ENCODE measurements around the gene GUCY2F.

The GUCY2F gene

DNA sequence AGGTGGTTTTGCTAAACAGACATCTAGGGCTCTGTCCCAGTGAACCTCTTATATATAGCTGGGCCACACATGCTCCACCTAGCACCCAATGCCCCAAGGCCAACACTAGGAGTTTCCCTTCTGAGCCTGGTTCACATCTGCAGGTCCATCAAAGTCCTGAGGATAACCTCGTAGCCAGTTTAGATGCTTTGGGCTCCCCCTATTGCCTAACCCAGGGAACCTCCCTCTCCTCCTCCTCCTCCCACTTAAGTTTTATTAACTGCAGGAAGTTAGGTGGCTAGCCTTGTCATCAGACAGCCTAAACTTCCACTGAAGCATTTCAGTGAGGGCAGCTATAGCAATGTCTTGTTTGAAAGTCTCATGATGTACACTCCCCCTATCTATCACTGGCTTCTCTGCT, 88.0 kb downstream of the GUCY2F start:
- no peak for DNase-seq (ENCODE audit: low read depth in 2 of 2)

DNA sequence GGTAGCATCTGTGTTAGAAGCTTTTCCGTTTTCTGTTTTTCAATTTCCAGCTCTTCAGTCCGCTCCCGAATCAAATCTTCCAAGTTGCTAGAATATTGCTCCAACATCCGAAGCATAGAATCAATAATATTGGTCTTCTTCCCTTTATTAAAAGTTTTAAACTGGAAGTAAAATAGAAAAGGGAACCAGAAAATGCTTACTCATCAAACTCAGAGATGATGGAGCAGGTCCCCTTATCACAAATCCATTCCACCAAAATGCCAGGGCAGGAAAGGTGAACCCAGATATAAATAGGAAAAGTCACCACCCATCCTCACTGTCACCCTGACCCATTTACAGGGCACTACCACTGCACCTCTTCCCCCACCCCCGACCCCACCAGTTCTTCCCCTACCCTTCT, 89.0 kb downstream of the GUCY2F start:
- DNase-seq (ENCODE audit: low read depth in 2 of 2): no peak

DNA sequence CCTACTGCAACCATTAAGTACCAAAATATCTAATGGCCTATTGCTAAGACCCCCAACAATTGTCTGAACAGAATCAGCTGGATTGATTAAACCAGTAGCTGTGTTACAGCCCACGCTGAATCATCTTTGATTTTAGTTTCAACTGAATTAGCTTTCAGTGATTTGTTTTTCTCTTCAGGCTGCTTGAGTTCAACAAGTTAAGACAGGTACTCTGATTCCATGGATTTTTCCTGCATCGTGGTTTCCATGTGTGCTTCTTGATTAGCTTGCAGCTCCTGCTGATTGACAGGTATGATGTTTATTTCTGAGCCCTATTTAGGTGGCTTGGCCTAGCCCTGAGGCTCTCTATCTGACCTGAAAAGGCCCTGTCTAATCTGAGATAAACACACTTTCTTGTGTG, 91.3 kb downstream of the GUCY2F start:
- no peak for DNase-seq (ENCODE audit: low read depth in 2 of 2)

DNA sequence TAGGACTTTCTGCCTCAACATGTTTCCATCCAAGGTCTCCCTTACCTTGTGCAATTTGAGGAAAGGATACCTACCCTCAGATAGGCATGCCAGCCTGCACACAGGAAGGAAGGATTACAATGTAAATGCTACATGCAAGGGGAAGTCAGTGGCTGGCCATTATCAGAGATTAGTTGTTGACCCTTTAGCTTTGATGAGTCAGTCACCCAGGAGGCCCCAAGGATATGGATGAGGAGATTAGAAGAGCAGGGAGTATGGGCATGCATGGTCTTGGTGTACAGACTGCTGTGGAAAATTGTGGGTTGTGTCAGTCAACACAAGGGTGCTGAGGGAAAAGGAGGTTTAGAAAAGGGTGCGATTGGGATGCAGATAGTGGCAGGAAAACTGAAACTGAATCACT, 92.0 kb downstream of the GUCY2F start:
- no peak for DNase-seq (ENCODE audit: low read depth in 2 of 2)

GRCh38 chrX:109384699-109385098, 97.2 kb downstream of the GUCY2F start:
- no peak for DNase-seq (ENCODE audit: low read depth in 2 of 2)

GRCh38 chrX:109382332-109382731, 99.6 kb downstream of the GUCY2F start:
- no peak for DNase-seq (ENCODE audit: low read depth in 2 of 2)

GRCh38 chrX:109378281-109378680, 103.6 kb downstream of the GUCY2F start:
- DNase-seq (ENCODE audit: low read depth in 2 of 2): no peak

DNA sequence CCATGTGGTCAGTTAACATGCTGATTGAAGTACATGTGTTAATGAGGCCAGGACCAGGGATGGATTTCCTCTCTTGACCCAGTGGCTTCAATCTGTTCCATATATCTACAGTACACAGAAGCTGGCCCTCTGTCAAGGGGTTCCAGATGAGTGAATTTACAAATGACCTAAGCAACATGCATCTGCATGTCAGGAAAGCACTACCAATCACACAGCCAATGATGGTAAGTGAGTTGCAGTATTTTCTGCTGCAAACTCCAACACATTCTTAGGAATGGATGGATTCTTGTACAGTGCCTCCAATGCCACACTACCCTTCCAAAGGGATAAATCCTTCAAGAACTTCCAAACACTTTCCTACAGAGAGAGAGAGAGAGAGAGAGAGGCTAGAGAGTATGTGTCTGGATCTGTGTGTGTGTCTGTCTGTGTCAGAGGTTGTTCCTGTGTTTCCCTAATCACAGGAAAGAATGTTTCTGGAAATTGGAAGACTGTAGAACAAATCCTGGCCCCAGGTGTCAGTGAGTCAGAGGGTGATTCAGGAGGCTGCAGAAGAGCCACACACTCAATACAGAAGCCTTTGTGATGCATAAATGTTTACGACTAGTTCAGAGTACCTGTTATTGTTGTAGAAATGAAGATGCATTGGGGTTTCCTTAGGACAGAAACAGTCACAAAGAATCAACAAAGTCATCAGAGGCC, 107.5 kb downstream of the GUCY2F start:
- no peak for DNase-seq (ENCODE audit: low read depth in 2 of 2)

DNA sequence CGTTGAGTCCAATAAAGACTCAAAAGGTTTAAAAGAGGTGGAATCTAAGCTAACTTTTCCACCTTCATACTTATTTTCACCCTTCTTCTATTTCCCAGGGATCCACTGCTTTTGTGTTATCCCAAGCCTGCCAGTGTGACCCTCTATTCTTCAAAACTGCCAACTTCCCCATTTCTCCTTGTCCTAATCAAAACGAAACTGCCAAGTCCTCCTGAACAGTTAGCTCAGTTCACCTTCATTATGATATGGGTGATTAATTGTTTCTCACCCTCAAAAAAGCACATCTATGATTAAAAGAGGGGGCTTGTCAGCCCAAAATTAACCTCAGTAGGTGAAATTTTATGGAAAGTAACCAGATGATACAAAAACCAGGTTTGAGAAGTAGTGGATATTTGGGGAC, 108.4 kb downstream of the GUCY2F start:
- DNase-seq (ENCODE audit: low read depth in 2 of 2): no peak

DNA sequence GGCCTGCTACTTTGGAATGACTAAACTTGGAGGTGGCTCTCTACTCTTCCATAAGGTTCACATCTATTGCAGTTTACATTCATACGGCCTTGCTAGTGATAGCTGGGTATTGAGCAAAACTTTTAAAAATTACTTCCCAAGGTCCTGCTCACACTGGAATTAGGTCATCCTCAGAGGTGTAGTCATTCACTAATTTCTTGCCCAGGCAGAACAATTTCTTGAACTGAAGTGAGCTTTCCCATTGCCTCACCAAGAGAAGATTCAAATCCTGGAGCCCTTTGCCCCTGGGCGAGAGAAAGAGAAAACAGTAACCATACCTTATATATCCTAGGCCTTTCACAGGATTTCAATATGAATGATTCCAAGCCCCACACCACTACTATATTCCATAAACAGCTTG, 109.2 kb downstream of the GUCY2F start:
- DNase-seq (ENCODE audit: low read depth in 2 of 2): no peak

DNA sequence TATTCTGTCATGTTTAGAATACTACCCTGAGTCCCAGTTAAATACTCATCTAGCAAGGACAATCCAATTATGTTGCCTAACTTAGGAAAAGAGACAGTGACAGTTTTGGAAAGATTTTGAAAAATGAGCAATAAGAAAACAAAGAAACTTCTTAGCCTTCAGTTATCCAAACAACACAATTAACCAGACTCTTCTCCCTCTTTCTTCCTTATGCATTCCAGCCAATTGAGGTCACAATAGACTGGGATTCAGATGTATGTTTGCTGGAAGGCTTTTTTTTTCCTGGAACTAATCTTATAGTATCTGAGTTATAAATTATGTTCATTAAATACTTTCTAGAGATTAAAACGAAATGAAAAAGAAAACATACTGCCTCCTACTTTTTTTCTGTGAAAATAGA, 109.6 kb downstream of the GUCY2F start:
- no peak for DNase-seq (ENCODE audit: low read depth in 2 of 2)

DNA sequence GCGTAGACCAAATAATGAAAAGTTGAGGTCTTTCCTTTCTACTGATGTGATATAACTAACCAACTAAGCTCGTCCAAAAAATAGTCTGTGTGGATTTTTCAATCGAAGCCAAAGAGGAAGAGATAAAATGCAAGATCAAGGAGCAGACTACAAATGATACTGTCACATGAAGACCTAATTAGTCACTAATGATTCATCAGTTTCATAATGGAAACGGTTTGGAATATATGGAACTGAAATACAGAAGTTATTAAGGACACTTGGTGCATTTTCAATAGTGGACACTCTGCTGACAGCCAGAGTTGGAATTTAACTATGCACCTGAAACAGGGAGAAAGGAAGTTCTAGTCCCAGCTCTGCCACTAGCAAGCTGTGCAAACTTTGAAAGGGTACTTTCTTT, 119.8 kb downstream of the GUCY2F start:
- no peak for DNase-seq (ENCODE audit: low read depth in 2 of 2)

GRCh38 chrX:109360301-109360700, 121.6 kb downstream of the GUCY2F start:
- DNase-seq (ENCODE audit: low read depth in 2 of 2): no peak

DNA sequence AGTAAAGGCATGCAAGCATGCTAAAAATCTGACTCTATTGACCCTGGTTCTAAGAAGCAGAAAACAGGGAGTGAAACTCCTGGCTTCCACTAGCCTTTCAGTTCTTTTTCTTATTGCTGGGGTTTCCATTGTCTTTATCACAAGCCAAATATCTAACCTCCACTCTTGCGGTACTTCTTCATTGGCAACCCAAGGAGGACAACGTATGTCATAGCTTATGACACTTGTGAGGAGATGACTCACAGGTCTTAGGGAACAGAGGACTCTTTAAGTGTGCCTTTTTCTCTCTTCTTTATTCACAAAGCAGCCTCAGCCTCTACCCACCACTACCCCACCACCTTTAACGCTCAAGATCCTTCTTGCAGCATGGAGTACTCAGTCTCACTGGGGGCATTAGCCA, 124.2 kb downstream of the GUCY2F start:
- DNase-seq (ENCODE audit: low read depth in 2 of 2): no peak

DNA sequence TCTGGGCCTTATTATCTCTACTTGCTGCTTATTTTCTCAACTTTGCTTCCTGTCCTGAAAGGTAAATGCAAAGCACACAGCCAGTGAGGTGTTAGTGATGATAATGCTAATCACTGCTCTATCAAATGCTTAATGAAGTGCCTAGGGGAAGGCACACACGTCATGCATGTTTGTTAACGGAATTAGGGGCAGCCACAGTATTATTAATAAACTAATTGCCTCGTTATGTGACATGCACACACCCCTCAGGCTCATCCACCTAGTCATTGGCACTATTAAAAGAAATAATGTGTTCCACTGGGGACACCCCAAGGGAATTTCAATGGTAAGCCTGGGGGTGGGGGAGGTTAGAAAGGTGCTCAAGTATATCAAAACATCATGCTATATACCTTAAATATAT, 125.2 kb downstream of the GUCY2F start:
- no peak for DNase-seq (ENCODE audit: low read depth in 2 of 2)

- no peak for DNase-seq (ENCODE audit: low read depth in 2 of 2)
Measured at GRCh38 chrX:109352066-109352588, 129.8 kb downstream of the GUCY2F start.

- no peak for DNase-seq (ENCODE audit: low read depth in 2 of 2)
Measured at GRCh38 chrX:109351557-109351956, 130.3 kb downstream of the GUCY2F start.

GRCh38 chrX:109350551-109350950, 131.3 kb downstream of the GUCY2F start:
- no peak for DNase-seq (ENCODE audit: low read depth in 2 of 2)

DNA sequence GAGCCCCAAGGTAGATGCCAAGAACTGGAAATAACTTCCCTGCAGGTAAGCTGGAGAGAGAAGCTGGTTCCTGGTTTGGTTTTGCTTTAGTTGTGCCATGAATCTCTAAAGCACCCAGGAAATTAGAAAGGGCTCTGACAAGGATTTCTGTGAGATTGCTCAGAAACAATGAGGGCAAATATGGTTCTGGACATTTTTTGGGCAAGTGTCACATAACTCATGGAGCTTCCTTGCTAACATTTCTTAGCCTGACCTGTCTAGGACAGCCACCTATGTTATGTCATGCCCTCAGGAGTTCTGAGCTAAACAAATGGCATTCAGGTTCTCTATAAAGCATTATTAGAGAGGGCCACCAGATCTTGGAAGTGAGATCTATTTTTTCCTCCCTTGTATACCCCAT, 131.8 kb downstream of the GUCY2F start:
- DNase-seq (ENCODE audit: low read depth in 2 of 2): no peak

- DNase-seq (ENCODE audit: low read depth in 2 of 2): no peak
Measured at GRCh38 chrX:109347632-109348031, 134.3 kb downstream of the GUCY2F start.

- DNase-seq (ENCODE audit: low read depth in 2 of 2): no peak
Measured at GRCh38 chrX:109346491-109346890, 135.4 kb downstream of the GUCY2F start.

DNA sequence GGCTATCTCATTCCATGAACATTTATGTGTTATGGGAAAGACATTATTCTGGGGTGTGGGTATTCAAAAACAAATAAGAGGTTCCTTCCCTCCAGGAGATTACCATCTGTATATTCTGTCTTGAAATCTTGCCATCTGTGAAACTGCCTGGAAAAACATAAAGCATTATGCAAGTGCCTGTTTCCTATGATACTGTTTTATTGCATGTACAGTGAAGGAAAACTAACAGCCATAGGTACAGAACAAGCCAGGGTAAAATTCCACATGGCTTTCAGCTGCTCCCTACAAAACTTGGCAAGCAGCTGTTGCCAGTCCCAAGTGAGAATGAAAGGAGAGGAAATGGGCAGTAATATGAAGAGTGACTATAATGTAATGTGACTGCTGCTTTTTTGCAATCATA, 136.0 kb downstream of the GUCY2F start:
- no peak for DNase-seq (ENCODE audit: low read depth in 2 of 2)

DNA sequence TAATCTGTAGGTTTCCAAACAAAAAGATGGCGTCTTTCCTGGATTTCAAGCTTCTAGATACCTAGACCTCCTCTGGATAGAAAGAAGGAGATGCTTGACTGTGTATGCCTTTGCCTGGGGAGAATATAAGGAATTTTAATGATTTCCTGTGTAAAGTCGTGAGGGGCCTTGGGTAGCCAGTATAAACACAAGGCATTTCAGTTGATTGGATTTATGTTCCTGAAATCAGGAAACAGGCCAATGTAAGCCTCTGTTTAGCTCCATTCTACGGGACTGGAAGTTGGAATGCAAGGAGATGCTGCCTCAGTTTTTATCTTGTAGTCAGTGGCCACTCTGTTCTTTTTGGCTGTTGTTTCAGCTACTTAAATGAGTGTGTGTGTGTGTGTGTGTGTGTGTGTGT, 137.2 kb downstream of the GUCY2F start:
- no peak for DNase-seq (ENCODE audit: low read depth in 2 of 2)

DNA sequence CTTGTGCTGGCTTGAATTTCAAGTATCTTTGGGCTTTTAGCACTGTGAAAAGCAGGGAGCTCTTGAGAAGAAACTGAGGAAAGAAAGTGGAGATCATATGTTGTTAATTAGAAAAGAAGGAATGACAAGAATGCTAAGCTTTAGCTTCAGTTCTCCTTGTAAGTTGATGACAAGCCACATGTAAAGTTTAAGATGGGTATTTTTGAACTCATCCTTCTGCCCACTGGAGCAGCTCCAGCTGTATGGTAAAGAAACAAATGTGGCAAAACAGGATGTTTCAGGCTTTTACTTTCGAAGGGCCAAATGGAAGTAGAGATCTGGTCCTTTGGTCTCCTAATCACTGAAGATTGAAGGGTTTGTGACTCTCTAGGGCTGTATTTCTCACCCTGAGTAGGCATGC, 137.8 kb downstream of the GUCY2F start:
- no peak for DNase-seq (ENCODE audit: low read depth in 2 of 2)
